Right forelimb (tissue), 1 donor: ENCODE measurements around the gene ANXA8.
A peak's percentile ranks its signal among the peaks of the same experiment; 100 is the strongest.
"Not testable (repeated sequence)": the region's sequence is repeated elsewhere in the genome, so short reads cannot be mapped to it uniquely, and the experiment has no call there.

ENCODE experiments used
- DNase-seq: peaks from one replicate; pipeline ENCODE4 v3.0.0-alpha.2; 2018

ANXA8 gene

GRCh38 chr10:47483923-47484322, at the start of gene ANXA8:
ANXA8 (minus strand) TSS chr10:47484115; CDS start chr10:47483933, 182 bp downstream.
- not testable (repeated sequence) for DNase-seq

- not testable (repeated sequence) for DNase-seq
These were observed 39.6 kb upstream of the ANXA8 start, which contains the start of gene AGAP9 for GRCh38 chr10:47523475-47523874. AGAP9 (minus strand) TSS chr10:47523638; CDS start chr10:47523526, 112 bp downstream.

GRCh38 chr10:47502313-47502712, 18.4 kb upstream of the ANXA8 start:
- DNase-seq = not testable (repeated sequence)

- DNase-seq = not testable (repeated sequence)
These were observed 10.3 kb upstream of the ANXA8 start for GRCh38 chr10:47494226-47494625.

GRCh38 chr10:47491600-47491999, 7.7 kb upstream of the ANXA8 start, which contains the start of gene FAM25G:
FAM25G (minus strand) TSS chr10:47491700; CDS start chr10:47491674, 26 bp downstream.
- not testable (repeated sequence) for DNase-seq

- not testable (repeated sequence) for DNase-seq
These were observed 5.7 kb upstream of the ANXA8 start for GRCh38 chr10:47489630-47490029.

GRCh38 chr10:47485943-47486342, 2.0 kb upstream of the ANXA8 start:
- DNase-seq = not testable (repeated sequence)

GRCh38 chr10:47484786-47485185, 871 bp upstream of the ANXA8 start:
- not testable (repeated sequence) for DNase-seq

- not testable (repeated sequence) for DNase-seq
These were observed 1.5 kb downstream of the ANXA8 start for GRCh38 chr10:47482367-47482766.

GRCh38 chr10:47481768-47482181, 2.1 kb downstream of the ANXA8 start:
- not testable (repeated sequence) for DNase-seq

- DNase-seq = peak; percentile 6
These were observed 2.6 kb downstream of the ANXA8 start for GRCh38 chr10:47481182-47481766.

- not testable (repeated sequence) for DNase-seq
These were observed 3.8 kb downstream of the ANXA8 start for GRCh38 chr10:47480133-47480532.

- not testable (repeated sequence) for DNase-seq
These were observed 5.8 kb downstream of the ANXA8 start for GRCh38 chr10:47478114-47478513.

GRCh38 chr10:47477078-47477477, 6.8 kb downstream of the ANXA8 start:
- DNase-seq = not testable (repeated sequence)

GRCh38 chr10:47475101-47475500, 8.8 kb downstream of the ANXA8 start:
- DNase-seq = peak; percentile 9

GRCh38 chr10:47473516-47473915, 10.4 kb downstream of the ANXA8 start:
- not testable (repeated sequence) for DNase-seq

GRCh38 chr10:47472647-47473046, 11.3 kb downstream of the ANXA8 start:
- DNase-seq = not testable (repeated sequence)

- not testable (repeated sequence) for DNase-seq
These were observed 11.8 kb downstream of the ANXA8 start for GRCh38 chr10:47472072-47472471.

GRCh38 chr10:47468731-47469528, 15.0 kb downstream of the ANXA8 start:
- not testable (repeated sequence) for DNase-seq

GRCh38 chr10:47467957-47468356, 16.0 kb downstream of the ANXA8 start:
- not testable (repeated sequence) for DNase-seq

- DNase-seq = peak; percentile 9
These were observed 16.5 kb downstream of the ANXA8 start for GRCh38 chr10:47467458-47467857.

GRCh38 chr10:47465216-47465917, 18.5 kb downstream of the ANXA8 start:
- peak; percentile 39 for DNase-seq
